Right atrium auricular region (tissue), 2 donors: Measurements from ENCODE around the gene SSU72. TPM values are rescaled to one million over a fixed set of nuclear protein-coding genes. Genes with fewer than 3 reads are reported as not detected.
"Not testable (repeated sequence)": the region's sequence is repeated elsewhere in the genome, so short reads cannot be mapped to it uniquely, and the experiment has no call there.

Experiments used
- DNase-seq: peaks from one replicate; pipeline ENCODE4 v3.0.0-alpha.2; 2019; ENCODE audit warnings: low spot score
- H3K27ac ChIP-seq, 2 donors: fragments of 200-600 bp; sonication (generic); 1 replicate in 1 of 2; 2 replicates in 1 of 2; pipeline ENCODE4 v1.5.1; 2016 to 2019
- H3K27me3 ChIP-seq, 2 donors: fragments of 200-600 bp; sonication (generic); one replicate each; pipeline versions ENCODE4 v1.5.1 to v1.6.0; 2017 to 2019
- H3K36me3 ChIP-seq: fragments of 200-600 bp; sonication (generic); one replicate; pipeline ENCODE4 v1.5.1; 2016
- H3K4me1 ChIP-seq, 2 donors: fragments of 200-600 bp; sonication (generic); one replicate each; pipeline versions ENCODE4 v1.5.1 to v1.6.0; 2017 to 2019
- H3K4me3 ChIP-seq, 2 donors: fragments of 200-600 bp; sonication (generic); 1 replicate in 1 of 2; 2 replicates in 1 of 2; pipeline ENCODE4 v1.5.1; 2017 to 2019; ENCODE audit warnings: mild to moderate bottlenecking in 1 of 2, moderate library complexity in 1 of 2
- H3K9me3 ChIP-seq, 2 donors: fragments of 200-600 bp; sonication (generic); one replicate each; pipeline ENCODE4 v1.5.1; 2019
- CTCF ChIP-seq, 2 donors: fragments of 200-600 bp; sonication (generic); IDR thresholded peaks; one replicate each; pipeline ENCODE4 v1.5.1; 2019; ENCODE audit warnings: antibody characterized with exemption in 2 of 2
- total RNA-seq, 2 donors: library from RNA; depleted of rRNA; stranded (reverse); fragments of >200 nt; gene quantifications; one replicate each; pipeline ENCODE4 v1.1.0, GENCODE V29; 2016

SSU72 gene
- total RNA-seq, 2 donors from 2014 or later: 98.3 to 121 TPM

GRCh38 chr1:1511533-1512285 is 63.0 kb downstream of the SSU72 start, which contains the start of gene ATAD3A:
TSS of gene ATAD3A (plus strand) at chr1:1512162. CDS start at chr1:1512269, 107 bp downstream.
- peak; percentile 98 for DNase-seq
- Histone ChIP-seq H3K27me3 (no peaks in the 10 kb centered on the region), H3K4me3 (peak within 1 kb of the TSS; percentile 94 to 95), H3K9me3 (no peaks in the 10 kb centered on the region), H3K36me3 (peaks cover under 1% of the 10 kb centered on the region), H3K27ac (peak within 1 kb of the TSS; percentile 90 to 94), H3K4me1 (peaks cover 0 to 12% of the 10 kb centered on the region in 2 donors)
- no peak for TF ChIP-seq CTCF (IDR thresholded peaks at IDR 0.05)

- H3K9me3 ChIP-seq: no peaks in the 10 kb centered on the region
- no peak for DNase-seq
- peaks cover 0 to 12% of the 10 kb centered on the region in 2 donors for H3K4me1 ChIP-seq
- no peaks in the 10 kb centered on the region for H3K27me3 ChIP-seq
- H3K4me3 ChIP-seq: peak overlapping the region; percentile 94 to 95
- H3K36me3 ChIP-seq: no peaks in the 10 kb centered on the region
- peak overlapping the region; percentile 90 to 94 for H3K27ac ChIP-seq
- no peak for TF ChIP-seq CTCF (IDR thresholded peaks at IDR 0.05)
Observed at GRCh38 chr1:1510912-1511532, 63.6 kb downstream of the SSU72 start.

GRCh38 chr1:1509465-1509850 is 65.2 kb downstream of the SSU72 start:
- H3K27me3 ChIP-seq, H3K9me3 ChIP-seq, DNase-seq, H3K4me3 ChIP-seq, H3K36me3 ChIP-seq: not testable (repeated sequence)
- H3K4me1 ChIP-seq: peaks cover 0 to 17% of the 10 kb centered on the region in 2 donors
- H3K27ac ChIP-seq: peak overlapping the region; percentile 12 to 43

GRCh38 chr1:1508775-1509464 is 65.7 kb downstream of the SSU72 start:
- Histone ChIP-seq H3K27ac (peak overlapping the region; percentile 12 to 43), H3K4me1 (peaks cover 0 to 17% of the 10 kb centered on the region in 2 donors)
- not testable (repeated sequence) for H3K36me3 ChIP-seq, H3K4me3 ChIP-seq, DNase-seq, H3K9me3 ChIP-seq, H3K27me3 ChIP-seq

- no peak for TF ChIP-seq CTCF (IDR thresholded peaks at IDR 0.05)
- Histone ChIP-seq H3K27ac (no peak overlapping the region), H3K4me1 (peaks cover 0 to 15% of the 10 kb centered on the region in 2 donors), H3K9me3 (no peaks in the 10 kb centered on the region), H3K27me3 (no peaks in the 10 kb centered on the region), H3K36me3 (no peaks in the 10 kb centered on the region), H3K4me3 (no peak overlapping the region)
- DNase-seq: no peak
Observed at GRCh38 chr1:1507305-1507704, 67.4 kb downstream of the SSU72 start.

GRCh38 chr1:1505801-1506200 is 68.9 kb downstream of the SSU72 start:
- not testable (repeated sequence) for H3K36me3 ChIP-seq, H3K4me3 ChIP-seq, DNase-seq, H3K27me3 ChIP-seq, H3K4me1 ChIP-seq, H3K9me3 ChIP-seq
- peak overlapping the region; percentile 79 to 84 for H3K27ac ChIP-seq

- H3K9me3 ChIP-seq, H3K27me3 ChIP-seq, H3K36me3 ChIP-seq, H3K4me1 ChIP-seq: not testable (repeated sequence)
- peak; percentile 30 to 31 for TF ChIP-seq CTCF (IDR thresholded peaks at IDR 0.05)
- DNase-seq: peak; percentile 65
- peak overlapping the region in 1 of 2 donors; percentile 27 for H3K4me3 ChIP-seq
- H3K27ac ChIP-seq: peak overlapping the region; percentile 79 to 84
Observed at GRCh38 chr1:1505366-1505798, 69.3 kb downstream of the SSU72 start.
